K562 (cell line): ENCODE results near the gene FASN. TPM values are rescaled to one million over a fixed set of nuclear protein-coding genes. Genes with fewer than 3 reads are reported as not detected.

Experiments used
- ATF6 ChIP-seq: sonication (generic); formaldehyde crosslinking; IDR thresholded peaks from 2 replicates; pipeline ENCODE4 v1.4.0; 2020; ENCODE audit warnings: mild to moderate bottlenecking, missing genetic modification reagents
- CHD7 ChIP-seq: fragments of 200-600 bp; sonication (generic); IDR thresholded peaks from one replicate; pipeline ENCODE4 v1.6.1; 2012; ENCODE audit warnings: mild to moderate bottlenecking, low read depth, low read length, inconsistent platforms
- FOXA1 ChIP-seq: fragments of 450-650 bp; IDR thresholded peaks from 2 replicates; pipeline ENCODE4 v1.6.1; 2016; ENCODE audit warnings: mild to moderate bottlenecking, borderline replicate concordance
- FOXJ2 ChIP-seq: fragments of 200-800 bp; sonication (Bioruptor generic); IDR thresholded peaks from 2 replicates; pipeline ENCODE4 v1.6.1; 2016; ENCODE audit warnings: missing genetic modification characterization, missing compliant biosample characterization
- ID3 ChIP-seq, 2 experiments: fragments of 250-450 bp in 1 of 2; fragments of 450-650 bp in 1 of 2; sonication (Bioruptor Pico) in 1 of 2; IDR thresholded peaks; 2 replicates each; pipeline versions ENCODE4 v1.6.1 to v1.8.0; 2016 to 2021; ENCODE audit warnings: mild to moderate bottlenecking in 2 of 2, moderate library complexity in 2 of 2, missing compliant biosample characterization in 1 of 2, missing genetic modification characterization in 1 of 2
- NR2C2 ChIP-seq, 2 experiments: fragments of 200-800 bp in 1 of 2; sonication (Bioruptor generic) in 1 of 2; sonication (generic) in 1 of 2; formaldehyde crosslinking in 1 of 2; IDR thresholded peaks; 2 replicates each; pipeline versions ENCODE4 v1.6.1 to v1.8.0; 2016 to 2022; ENCODE audit warnings: mild to moderate bottlenecking in 1 of 2, missing compliant biosample characterization in 1 of 2, missing genetic modification characterization in 1 of 2, missing genetic modification reagents in 1 of 2
- ZNF165 ChIP-seq: fragments of 250-450 bp; sonication (Bioruptor Pico); IDR thresholded peaks from 2 replicates; pipeline ENCODE4 v1.4.0; 2020; ENCODE audit warnings: borderline replicate concordance
- ZNF644 ChIP-seq: fragments of 200-800 bp; sonication (Bioruptor generic); IDR thresholded peaks from 2 replicates; pipeline ENCODE4 v1.6.1; 2016; ENCODE audit warnings: low read depth, missing genetic modification characterization, missing compliant biosample characterization
- ZNF785 ChIP-seq: fragments of 250-450 bp; sonication (Bioruptor Pico); IDR thresholded peaks from 2 replicates; pipeline ENCODE4 v1.4.0; 2020; ENCODE audit warnings: mild to moderate bottlenecking
- polyA plus RNA-seq, 8 experiments: library from polyadenylated mRNA; depleted of rRNA in 4 of 8; stranded (reverse) in 5 of 8; unstranded in 3 of 8; fragments of >200 nt; fragmentation: Nextera tagmentation in 2 of 8; fragmentation: Illumina TruSeq in 1 of 8; extraction: Ambion mirVana in 2 of 8; extraction: Trizol in 1 of 8; gene quantifications; 2 replicates each; pipeline versions ENCODE4 v1.2.1 to v1.2.3, GENCODE V29; 2011 to 2014; ENCODE audit warnings: inconsistent platforms in 1 of 8, missing spikeins in 1 of 8
- total RNA-seq, 7 experiments: library from RNA; depleted of rRNA in 6 of 7; stranded (reverse); fragments of >200 nt in 6 of 7; fragmentation: Illumina TruSeq in 2 of 7; extraction: Trizol in 2 of 7; gene quantifications; 2 replicates each; pipeline versions ENCODE4 v1.2.1 to v1.2.3, GENCODE V29; 2011 to 2021; ENCODE audit warnings: low replicate concordance in 1 of 7

Gene FASN
- total and polyA plus RNA-seq, 9 of the 15 experiments (the other 6 are each of a cell fraction or from before 2014, with no cell fraction given): 0.15 to 663 (median 49.9) TPM

DNA sequence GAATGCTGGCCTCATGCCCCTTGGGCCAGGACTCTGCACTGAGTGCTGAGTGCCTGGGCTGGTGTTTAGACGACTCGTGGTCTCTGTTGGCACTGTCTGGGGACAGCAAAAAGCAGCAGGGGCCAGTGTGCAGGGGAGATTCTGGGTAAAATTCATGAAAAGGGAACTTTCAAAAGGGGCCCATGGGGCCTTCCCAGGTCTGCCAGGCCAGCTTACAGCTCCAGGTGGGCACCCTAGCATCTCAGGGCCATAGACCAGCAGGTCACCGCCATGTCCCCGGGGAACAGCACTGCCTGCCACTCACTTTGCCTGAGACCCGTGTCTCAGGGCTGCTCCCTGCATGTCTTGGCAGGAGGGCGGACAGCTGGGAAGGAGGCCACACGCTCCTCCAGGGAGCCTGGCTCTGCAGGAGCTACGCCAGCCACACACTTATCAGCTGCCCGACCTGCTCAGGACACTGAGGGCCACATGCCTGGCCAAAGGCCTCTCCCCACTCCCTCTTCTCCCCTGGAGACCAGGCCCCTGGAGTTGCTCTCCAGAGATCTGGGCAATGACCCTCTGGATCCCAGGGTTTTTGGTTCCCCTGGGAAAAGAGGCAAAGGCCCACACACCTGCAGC, 8.8 kb upstream of the FASN start (continued):
- TF ChIP-seq ZNF165 (CRISPR knock-in tag) (no peak), FOXJ2 (no peak), FOXA1 (no peak), ZNF644 (no peak), ZNF785 (no peak), ID3 (CRISPR knock-in tag; IDR thresholded peaks at IDR 0.05) (no peak), ID3 (tag; IDR thresholded peaks at IDR 0.05) (no peak), ATF6 (CRISPR knock-in tag) (no peak), NR2C2 (CRISPR knock-in tag; IDR thresholded peaks at IDR 0.05) (no peak), NR2C2 (tag; IDR thresholded peaks at IDR 0.05) (peak; percentile 18; the same call in 1 of the 2 replicates), CHD7 (no peak)
